ENCODE measurements around the gene PRG3.

DNA sequence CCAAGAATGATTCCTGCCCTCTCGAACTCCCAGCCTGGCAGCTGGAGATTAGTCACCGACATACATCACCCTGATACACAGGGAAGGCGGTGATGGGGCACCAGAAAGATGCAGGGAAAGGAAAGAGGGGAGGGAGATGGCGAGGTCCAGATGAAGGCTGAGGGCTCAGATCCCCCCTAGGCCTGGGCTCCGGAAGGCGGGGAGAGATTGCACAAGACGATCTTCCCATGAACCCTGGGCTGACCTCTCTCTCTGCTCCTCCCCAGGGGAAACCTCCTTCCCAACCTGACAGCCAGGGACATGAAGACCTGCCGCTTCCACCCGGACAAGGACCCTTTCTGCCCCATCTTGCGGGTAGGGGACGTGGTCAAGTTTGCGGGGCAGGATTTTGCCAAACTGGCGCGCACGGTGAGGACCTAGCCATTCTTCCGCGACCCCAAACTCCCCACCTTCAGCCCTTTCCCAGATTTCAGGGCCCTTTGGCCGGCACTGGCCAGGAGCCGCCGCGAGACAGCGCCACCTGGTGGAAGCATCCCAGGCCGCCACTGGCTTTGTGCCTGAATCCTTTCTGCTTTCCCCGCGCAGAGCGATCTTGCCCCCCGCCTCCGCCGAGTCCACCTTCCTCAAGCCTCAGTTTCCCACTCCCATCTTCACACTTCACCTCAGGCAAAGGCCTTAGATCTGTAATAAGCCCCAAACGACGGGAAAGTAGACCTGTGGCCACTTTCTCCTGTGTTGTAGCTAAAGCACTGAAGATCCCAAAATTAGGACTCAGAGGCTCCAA lies 31.3 kb downstream of the PRG3 start:
- TF ChIP-seq, protein P1, sequence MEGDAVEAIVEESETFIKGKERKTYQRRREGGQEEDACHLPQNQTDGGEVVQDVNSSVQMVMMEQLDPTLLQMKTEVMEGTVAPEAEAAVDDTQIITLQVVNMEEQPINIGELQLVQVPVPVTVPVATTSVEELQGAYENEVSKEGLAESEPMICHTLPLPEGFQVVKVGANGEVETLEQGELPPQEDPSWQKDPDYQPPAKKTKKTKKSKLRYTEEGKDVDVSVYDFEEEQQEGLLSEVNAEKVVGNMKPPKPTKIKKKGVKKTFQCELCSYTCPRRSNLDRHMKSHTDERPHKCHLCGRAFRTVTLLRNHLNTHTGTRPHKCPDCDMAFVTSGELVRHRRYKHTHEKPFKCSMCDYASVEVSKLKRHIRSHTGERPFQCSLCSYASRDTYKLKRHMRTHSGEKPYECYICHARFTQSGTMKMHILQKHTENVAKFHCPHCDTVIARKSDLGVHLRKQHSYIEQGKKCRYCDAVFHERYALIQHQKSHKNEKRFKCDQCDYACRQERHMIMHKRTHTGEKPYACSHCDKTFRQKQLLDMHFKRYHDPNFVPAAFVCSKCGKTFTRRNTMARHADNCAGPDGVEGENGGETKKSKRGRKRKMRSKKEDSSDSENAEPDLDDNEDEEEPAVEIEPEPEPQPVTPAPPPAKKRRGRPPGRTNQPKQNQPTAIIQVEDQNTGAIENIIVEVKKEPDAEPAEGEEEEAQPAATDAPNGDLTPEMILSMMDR (IDR thresholded peaks at IDR 0.05; ENCODE audit: insufficient read depth, low read length, poor library complexity, severe bottlenecking) = peak; percentile 79
- TF ChIP-seq EZH2phosphoT487 (conservative IDR thresholded peaks at IDR 0.05; ENCODE audit: low read length) = no peak
